ENCODE data around the gene PKP1. TPM values are rescaled to one million over a fixed set of nuclear protein-coding genes. Genes with fewer than 3 reads are reported as not detected.

PKP1 gene
- total RNA-seq, 1 donor from 2014 or later, result 2.2 TPM

DNA sequence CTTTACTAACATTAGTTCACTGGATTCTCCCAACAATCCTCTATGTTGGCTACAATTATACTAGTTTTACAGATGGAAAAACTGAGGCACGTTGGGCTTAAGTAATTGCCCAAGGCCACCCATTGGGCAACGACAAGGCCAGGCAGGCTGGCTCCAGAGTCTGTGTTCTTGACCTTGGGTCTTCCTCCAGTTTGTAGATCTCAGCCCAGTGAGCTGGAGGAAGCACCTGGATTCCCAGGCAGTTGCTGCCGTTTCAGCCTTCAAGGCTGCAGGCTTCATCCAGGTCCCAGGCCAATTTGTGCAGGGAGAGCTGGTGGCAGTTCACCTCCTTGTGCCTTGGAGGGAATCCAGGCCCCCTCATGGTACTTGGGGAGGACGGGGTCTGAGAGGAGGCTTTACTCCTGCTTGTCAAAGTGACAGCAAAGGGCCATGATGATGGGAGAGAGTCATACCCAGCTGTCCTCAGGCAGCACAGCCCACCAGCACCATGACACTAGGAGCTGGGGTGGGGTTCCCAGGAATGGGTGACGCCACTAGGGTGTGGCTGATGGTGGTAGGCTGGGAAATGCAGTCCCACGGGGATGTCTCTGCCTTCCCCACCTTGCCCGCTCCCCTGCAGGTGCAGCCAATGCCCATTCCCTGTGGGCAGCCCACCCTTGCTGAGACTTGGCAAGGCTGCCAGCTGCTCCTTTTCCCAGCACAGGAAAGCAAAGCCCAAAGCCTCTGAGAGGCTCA is 27.1 kb downstream of the PKP1 start:
- ATAC-seq (no peak), DNase-seq (peak; percentile 33)
- Histone ChIP-seq H3K4me1 (peaks cover 51% of the 10 kb centered on the region), H3K27ac (peak overlapping the region; percentile 39), H3K9me3 (no peaks in the 10 kb centered on the region), H3K4me3 (no peak overlapping the region), H3K27me3 (ENCODE audit: low read depth) (no peaks in the 10 kb centered on the region), H3K36me3 (no peaks in the 10 kb centered on the region)
- intact Hi-C loops (cut with DNase I), result no loop called here
- TF ChIP-seq, protein P1, sequence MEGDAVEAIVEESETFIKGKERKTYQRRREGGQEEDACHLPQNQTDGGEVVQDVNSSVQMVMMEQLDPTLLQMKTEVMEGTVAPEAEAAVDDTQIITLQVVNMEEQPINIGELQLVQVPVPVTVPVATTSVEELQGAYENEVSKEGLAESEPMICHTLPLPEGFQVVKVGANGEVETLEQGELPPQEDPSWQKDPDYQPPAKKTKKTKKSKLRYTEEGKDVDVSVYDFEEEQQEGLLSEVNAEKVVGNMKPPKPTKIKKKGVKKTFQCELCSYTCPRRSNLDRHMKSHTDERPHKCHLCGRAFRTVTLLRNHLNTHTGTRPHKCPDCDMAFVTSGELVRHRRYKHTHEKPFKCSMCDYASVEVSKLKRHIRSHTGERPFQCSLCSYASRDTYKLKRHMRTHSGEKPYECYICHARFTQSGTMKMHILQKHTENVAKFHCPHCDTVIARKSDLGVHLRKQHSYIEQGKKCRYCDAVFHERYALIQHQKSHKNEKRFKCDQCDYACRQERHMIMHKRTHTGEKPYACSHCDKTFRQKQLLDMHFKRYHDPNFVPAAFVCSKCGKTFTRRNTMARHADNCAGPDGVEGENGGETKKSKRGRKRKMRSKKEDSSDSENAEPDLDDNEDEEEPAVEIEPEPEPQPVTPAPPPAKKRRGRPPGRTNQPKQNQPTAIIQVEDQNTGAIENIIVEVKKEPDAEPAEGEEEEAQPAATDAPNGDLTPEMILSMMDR (IDR thresholded peaks at IDR 0.05), result no peak

DNA sequence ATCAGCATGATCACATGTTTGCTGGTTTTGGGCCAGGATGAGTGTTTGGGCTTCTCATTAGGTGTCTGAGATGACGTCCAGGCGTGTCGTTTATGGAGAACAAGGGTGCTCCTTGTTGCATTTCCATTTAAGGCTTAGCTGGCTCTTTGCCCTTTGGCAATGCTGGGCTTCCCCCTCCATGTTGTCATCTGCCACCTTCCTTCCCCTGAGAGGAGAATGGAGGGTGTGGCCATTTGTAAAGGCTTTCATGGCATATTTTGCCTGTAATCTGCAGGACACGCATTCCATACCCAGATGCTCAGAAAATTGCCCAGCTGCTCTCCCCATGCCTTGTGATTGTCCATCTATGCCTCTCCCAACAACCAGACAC is 27.7 kb downstream of the PKP1 start:
- ATAC-seq (peak in 1 of 2 donors; percentile 28), DNase-seq (peak; percentile 32)
- intact Hi-C loops (cut with DNase I), result no loop called here
- TF ChIP-seq, protein P1 (IDR thresholded peaks at IDR 0.05), result no peak
- Histone ChIP-seq H3K27ac (peak overlapping the region; percentile 39), H3K27me3 (ENCODE audit: low read depth) (no peaks in the 10 kb centered on the region), H3K4me1 (peaks cover 51% of the 10 kb centered on the region), H3K4me3 (no peak overlapping the region), H3K36me3 (no peaks in the 10 kb centered on the region), H3K9me3 (no peaks in the 10 kb centered on the region)

DNA sequence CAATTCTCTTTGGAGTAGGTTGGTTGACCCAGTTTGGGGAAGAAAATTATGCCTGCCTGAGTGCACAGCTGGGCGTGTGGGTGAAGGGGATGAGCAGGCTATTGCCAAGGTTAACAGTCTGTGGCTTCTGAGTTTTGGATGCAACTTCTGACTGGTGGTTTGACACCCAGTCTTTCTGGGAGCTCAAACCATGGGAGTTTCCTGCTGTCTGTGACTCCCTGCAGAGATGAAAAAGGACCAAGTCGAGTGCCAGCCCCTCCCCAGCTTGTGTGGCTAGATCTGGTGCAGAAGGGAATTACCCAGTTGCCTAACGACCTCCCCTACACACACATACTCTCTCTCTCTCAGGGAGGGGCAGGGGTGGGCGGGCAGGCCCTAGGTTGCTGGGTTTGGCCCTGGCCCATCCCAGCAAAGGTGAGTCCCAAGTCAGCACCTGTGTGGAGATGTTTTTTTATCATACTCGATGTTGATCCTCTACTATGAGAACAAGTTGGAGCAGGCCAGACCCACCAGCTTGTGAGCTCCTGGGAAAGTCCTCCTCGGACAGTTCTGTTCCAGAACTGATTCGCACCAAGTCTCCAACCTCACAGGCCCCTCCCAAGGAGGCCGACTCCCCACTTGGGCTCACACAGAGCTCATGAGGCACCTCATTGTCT is 28.2 kb downstream of the PKP1 start:
- no peak overlapping the region for H3K4me3 ChIP-seq
- peaks cover 48% of the 10 kb centered on the region for H3K4me1 ChIP-seq
- TF ChIP-seq, protein P1 (IDR thresholded peaks at IDR 0.05), result no peak
- H3K36me3 ChIP-seq, result no peaks in the 10 kb centered on the region
- H3K9me3 ChIP-seq, result no peaks in the 10 kb centered on the region
- DNase-seq (peak; percentile 8), ATAC-seq (no peak)
- H3K27me3 ChIP-seq (ENCODE audit: low read depth), result no peaks in the 10 kb centered on the region
- intact Hi-C loops (cut with DNase I), result no loop called here
- no peak overlapping the region for H3K27ac ChIP-seq

DNA sequence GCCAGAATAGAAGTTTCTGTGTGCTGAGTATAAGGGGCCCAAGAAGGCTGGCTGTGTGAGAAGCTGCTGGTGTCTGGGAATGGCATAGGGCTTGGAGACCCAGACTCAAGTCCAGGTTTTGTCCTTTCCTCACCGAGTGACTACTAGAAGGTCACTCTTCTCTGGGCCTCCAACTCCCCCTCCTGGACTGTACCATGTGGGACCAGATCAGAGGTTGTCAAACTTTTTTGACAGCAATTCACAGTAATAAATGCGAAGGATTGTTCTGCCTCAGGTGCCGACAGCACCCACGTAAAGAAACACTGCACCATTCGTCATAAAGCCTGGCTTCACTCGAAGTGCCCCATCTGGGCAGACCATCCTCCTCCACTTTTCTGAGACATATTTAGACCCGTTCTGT is 29.0 kb downstream of the PKP1 start:
- no peak overlapping the region for H3K4me3 ChIP-seq
- TF ChIP-seq, protein P1 (IDR thresholded peaks at IDR 0.05), result no peak
- DNase-seq, result peak; percentile 10
- H3K27ac ChIP-seq, result no peak overlapping the region
- H3K4me1 ChIP-seq, result peaks cover 46% of the 10 kb centered on the region
- no peaks in the 10 kb centered on the region for H3K36me3 ChIP-seq
- no peak for ATAC-seq
- H3K9me3 ChIP-seq, result no peaks in the 10 kb centered on the region
- H3K27me3 ChIP-seq (ENCODE audit: low read depth), result no peaks in the 10 kb centered on the region
- intact Hi-C loops (cut with DNase I), result no loop called here

DNA sequence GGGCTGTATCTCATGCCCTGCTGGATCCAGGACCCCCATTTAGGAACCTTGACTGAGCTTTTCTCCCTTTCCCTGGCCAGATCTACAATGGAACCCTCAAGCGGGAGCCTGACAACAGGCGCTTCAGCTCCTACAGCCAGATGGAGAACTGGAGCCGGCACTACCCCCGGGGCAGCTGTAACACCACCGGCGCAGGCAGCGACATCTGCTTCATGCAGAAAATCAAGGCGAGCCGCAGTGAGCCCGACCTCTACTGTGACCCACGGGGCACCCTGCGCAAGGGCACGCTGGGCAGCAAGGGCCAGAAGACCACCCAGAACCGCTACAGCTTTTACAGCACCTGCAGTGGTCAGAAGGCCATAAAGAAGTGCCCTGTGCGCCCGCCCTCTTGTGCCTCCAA is 29.8 kb downstream of the PKP1 start:
- no peak for ATAC-seq
- TF ChIP-seq, protein P1 (IDR thresholded peaks at IDR 0.05), result no peak
- no peaks in the 10 kb centered on the region for H3K27me3 ChIP-seq (ENCODE audit: low read depth)
- H3K4me1 ChIP-seq, result peaks cover 38% of the 10 kb centered on the region
- peak; percentile 31 for DNase-seq
- no peaks in the 10 kb centered on the region for H3K9me3 ChIP-seq
- no peak overlapping the region for H3K4me3 ChIP-seq
- no peaks in the 10 kb centered on the region for H3K36me3 ChIP-seq
- intact Hi-C loops (cut with DNase I), result no loop called here
- no peak overlapping the region for H3K27ac ChIP-seq

All from lower lobe of right lung (tissue), 2 donors.